ENCODE measurements around the gene IL33. TPM values are rescaled to one million over a fixed set of nuclear protein-coding genes. Genes with fewer than 3 reads are reported as not detected.

Gene IL33
- total RNA-seq, 1 donor from 2014 or later: 5.4 TPM

DNA sequence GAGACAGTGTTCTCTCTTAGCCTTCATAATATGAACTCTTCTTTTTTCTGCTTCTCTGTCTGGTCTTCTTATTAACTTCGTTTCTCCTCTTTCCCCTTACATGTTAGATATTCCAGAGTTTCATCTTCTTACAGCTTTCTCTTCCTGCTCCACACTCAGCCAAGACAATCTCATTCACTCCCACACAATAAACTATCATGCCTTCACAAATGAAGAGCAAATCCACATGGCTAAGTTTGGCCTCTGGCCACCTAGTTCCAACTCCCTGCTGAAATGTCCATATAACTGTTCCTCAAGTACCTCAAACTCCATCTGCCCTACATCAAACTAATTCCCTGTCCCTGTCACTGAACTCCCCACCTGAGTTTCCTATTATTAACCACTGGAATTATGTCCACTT, 18.4 kb downstream of the IL33 start:
- Mint-ChIP-seq H3K4me1 (peaks cover 4% of the 10 kb centered on the region), H3K27ac (no peak overlapping the region), H3K27me3 (ENCODE audit: low read depth) (no peaks in the 10 kb centered on the region), H3K4me3 (no peak overlapping the region), H3K9me3 (no peaks in the 10 kb centered on the region), H3K36me3 (peaks cover under 1% of the 10 kb centered on the region)
- no peak for DNase-seq (ENCODE audit: low spot score in 2 of 2, unreplicated experiment in 2 of 2)
- TF ChIP-seq, protein P1, sequence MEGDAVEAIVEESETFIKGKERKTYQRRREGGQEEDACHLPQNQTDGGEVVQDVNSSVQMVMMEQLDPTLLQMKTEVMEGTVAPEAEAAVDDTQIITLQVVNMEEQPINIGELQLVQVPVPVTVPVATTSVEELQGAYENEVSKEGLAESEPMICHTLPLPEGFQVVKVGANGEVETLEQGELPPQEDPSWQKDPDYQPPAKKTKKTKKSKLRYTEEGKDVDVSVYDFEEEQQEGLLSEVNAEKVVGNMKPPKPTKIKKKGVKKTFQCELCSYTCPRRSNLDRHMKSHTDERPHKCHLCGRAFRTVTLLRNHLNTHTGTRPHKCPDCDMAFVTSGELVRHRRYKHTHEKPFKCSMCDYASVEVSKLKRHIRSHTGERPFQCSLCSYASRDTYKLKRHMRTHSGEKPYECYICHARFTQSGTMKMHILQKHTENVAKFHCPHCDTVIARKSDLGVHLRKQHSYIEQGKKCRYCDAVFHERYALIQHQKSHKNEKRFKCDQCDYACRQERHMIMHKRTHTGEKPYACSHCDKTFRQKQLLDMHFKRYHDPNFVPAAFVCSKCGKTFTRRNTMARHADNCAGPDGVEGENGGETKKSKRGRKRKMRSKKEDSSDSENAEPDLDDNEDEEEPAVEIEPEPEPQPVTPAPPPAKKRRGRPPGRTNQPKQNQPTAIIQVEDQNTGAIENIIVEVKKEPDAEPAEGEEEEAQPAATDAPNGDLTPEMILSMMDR (IDR thresholded peaks at IDR 0.05; ENCODE audit: unreplicated experiment): no peak

DNA sequence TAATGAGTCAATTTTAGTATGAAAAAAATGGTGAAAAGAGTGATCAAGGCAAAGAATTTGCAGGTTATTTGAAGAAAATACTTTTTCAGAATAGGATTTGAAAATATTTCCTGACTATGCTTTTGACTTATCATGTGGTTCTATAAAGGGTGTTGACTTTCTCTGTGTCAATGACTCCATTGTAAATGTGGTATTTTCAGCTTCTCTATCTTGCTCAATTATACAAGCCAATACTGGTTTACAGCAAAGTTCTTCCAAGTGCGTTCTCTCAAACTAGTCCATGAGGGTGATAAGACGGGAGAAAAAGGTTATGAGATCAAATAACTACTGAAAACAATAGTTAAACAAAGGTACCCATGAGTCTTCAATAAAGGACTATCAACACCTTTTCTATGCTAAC, 21.7 kb downstream of the IL33 start:
- H3K27ac Mint-ChIP-seq: no peak overlapping the region
- TF ChIP-seq, protein P1 (IDR thresholded peaks at IDR 0.05; ENCODE audit: unreplicated experiment): no peak
- H3K27me3 Mint-ChIP-seq (ENCODE audit: low read depth): no peaks in the 10 kb centered on the region
- no peak overlapping the region for H3K4me3 Mint-ChIP-seq
- no peak for DNase-seq (ENCODE audit: low spot score in 2 of 2, unreplicated experiment in 2 of 2)
- H3K9me3 Mint-ChIP-seq: peaks cover 8% of the 10 kb centered on the region
- peaks cover 10% of the 10 kb centered on the region for H3K4me1 Mint-ChIP-seq
- peaks cover 8% of the 10 kb centered on the region for H3K36me3 Mint-ChIP-seq

DNA sequence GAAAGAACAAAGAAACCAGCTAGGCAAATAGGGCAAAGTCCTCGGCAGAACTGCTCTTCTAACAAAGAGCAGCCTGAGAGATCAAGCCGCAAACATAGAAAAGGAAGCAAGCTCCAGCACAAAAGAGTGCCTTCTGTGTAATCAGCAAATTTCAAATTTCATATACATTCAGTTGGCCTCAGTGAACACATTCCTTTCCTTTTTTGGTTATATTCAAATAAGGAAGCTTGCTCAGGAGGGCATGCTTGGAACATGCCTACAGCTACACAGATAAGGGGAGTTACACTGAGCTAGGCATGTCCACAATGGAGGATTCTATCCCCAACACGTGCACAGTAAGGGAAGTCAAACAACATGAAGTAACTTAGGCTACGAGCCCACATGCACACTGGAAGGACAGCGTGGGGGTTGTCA, 23.4 kb downstream of the IL33 start:
- no peak overlapping the region for H3K4me3 Mint-ChIP-seq
- H3K9me3 Mint-ChIP-seq: peaks cover 11% of the 10 kb centered on the region
- DNase-seq (ENCODE audit: low spot score in 2 of 2, unreplicated experiment in 2 of 2): no peak
- TF ChIP-seq, protein P1 (IDR thresholded peaks at IDR 0.05; ENCODE audit: unreplicated experiment): no peak
- peaks cover 8% of the 10 kb centered on the region for H3K36me3 Mint-ChIP-seq
- H3K4me1 Mint-ChIP-seq: peaks cover 10% of the 10 kb centered on the region
- no peak overlapping the region for H3K27ac Mint-ChIP-seq
- H3K27me3 Mint-ChIP-seq (ENCODE audit: low read depth): no peaks in the 10 kb centered on the region

DNA sequence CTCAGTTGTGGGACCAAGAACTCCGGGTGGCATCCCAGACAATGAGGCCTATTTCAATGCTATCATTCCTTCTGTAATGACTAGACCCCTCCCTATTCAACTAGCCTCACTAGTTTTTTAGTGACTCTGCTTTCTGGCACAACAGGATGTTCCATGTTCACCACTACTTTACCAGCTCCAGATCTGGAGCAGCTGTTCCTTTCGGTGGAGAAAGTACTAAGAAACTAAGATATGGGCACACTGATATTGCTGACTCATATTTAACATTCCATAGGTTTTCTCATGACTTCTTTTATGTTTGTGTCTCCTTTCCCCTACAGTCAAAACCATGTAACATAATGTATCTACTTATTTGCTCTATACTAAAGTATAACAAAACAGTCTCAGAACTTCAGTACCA, 24.1 kb downstream of the IL33 start:
- no peaks in the 10 kb centered on the region for H3K27me3 Mint-ChIP-seq (ENCODE audit: low read depth)
- H3K4me3 Mint-ChIP-seq: no peak overlapping the region
- H3K36me3 Mint-ChIP-seq: peaks cover 8% of the 10 kb centered on the region
- DNase-seq (ENCODE audit: low spot score in 2 of 2, unreplicated experiment in 2 of 2): no peak
- H3K9me3 Mint-ChIP-seq: peaks cover 11% of the 10 kb centered on the region
- TF ChIP-seq, protein P1 (IDR thresholded peaks at IDR 0.05; ENCODE audit: unreplicated experiment): no peak
- H3K27ac Mint-ChIP-seq: no peak overlapping the region
- peaks cover 10% of the 10 kb centered on the region for H3K4me1 Mint-ChIP-seq

DNA sequence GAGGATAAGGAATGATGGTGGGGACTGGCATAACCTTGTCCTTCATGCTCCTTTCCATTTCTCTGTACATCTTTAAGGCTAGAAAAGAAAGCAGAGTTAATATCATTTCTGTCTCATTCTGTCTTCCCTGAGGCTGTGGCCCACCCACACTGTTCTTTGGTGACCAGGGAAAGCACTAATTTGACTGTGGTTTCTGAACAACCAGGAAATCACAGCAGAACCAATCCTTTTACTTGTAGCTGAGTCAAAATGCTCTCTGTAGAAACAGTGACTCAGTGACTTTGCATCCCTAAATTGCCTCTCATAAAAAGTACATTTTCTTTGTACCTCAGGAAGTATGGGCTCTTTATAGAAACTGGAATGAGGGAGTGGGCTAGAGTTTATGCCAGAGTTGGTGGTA, 28.1 kb downstream of the IL33 start:
- peaks cover 8% of the 10 kb centered on the region for H3K4me1 Mint-ChIP-seq
- no peak overlapping the region for H3K4me3 Mint-ChIP-seq
- no peak for DNase-seq (ENCODE audit: low spot score in 2 of 2, unreplicated experiment in 2 of 2)

More for the DNA sequence above, 28.1 kb downstream of the IL33 start:
- no peak overlapping the region for H3K27ac Mint-ChIP-seq
- H3K9me3 Mint-ChIP-seq: peaks cover 15% of the 10 kb centered on the region
- TF ChIP-seq, protein P1 (IDR thresholded peaks at IDR 0.05; ENCODE audit: unreplicated experiment): no peak
- no peaks in the 10 kb centered on the region for H3K27me3 Mint-ChIP-seq (ENCODE audit: low read depth)
- peaks cover 8% of the 10 kb centered on the region for H3K36me3 Mint-ChIP-seq
